T-helper 2 cell treated with Interferon-gamma antibody and Interleukin-4, amounts not matched to agents 100 ng/mL and 5 ng/mL, for 36 hours (primary cell): ENCODE data around the gene CIAPIN1. TPM values are rescaled to one million over a fixed set of nuclear protein-coding genes. Genes with fewer than 3 reads are reported as not detected.
"Not testable (repeated sequence)": the region's sequence is repeated elsewhere in the genome, so short reads cannot be mapped to it uniquely, and the experiment has no call there.

Experiments
- intact Hi-C: fragments of 100-400 bp; cut with micrococcal nuclease; formaldehyde crosslinking; loops from one replicate; pipeline ENCODE4 v1.15.1; 2023
- total RNA-seq: library from RNA; stranded (reverse); gene quantifications from 2 replicates; pipeline ENCODE4 v1.2.3, GENCODE V29; 2022

CIAPIN1 gene
- total RNA-seq, 1 donor from 2014 or later = 56.5 TPM

DNA sequence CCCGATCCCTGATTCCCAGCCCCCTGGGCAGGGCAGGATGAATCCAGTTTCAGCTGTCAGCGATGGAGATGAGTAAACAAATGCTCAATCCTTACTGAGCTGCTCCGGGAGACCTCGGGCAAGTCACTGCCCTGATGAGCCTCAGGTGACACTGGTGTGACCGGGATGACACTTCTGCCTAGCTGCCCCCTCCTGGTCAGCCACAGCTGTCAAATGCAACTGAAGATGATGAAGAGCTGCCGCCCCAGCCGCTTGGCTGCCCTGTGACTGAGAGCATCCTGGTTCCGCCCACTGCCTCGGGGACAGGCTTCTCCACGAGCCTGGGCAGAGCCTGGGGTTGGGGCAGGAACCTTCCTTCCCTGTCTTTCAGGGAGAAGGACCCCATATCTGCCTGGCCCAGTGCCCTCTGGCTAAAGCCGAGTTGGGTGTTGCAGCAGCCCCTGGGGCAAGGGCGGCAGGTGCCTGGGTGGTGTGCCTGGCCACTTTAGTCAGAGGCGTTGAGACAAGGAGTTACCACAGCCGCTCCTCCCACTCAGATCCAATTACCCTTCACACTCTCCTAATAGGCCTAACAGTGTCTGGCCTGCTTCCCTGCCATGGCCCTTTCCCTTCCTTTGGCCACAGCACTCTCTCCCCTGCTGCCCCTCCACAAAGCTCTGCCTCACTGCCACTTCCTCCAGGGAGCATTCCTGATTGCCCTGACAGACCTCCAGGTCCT is 37.2 kb downstream of the CIAPIN1 start:
- intact Hi-C loops = no loop called here

DNA sequence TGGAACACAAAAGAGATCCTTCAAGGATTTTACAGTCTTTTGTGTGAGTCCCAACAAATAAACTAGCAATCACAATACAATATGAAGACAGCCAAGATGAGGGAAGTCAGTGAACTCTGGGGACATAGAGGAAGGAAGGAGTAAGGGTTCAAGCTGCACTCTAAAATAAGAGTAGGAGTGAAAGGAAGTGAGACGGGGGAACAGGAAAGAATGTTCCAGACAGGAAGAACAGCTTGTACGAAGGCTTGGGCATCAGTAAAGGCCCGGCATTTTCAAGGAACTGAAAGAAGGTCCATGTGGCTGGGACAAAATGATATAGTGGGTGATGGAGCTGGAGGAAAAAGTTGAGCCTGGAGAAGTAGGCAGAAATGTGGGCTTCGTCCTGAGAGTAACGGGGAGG is 38.1 kb downstream of the CIAPIN1 start:
- intact Hi-C loops = no loop called here

DNA sequence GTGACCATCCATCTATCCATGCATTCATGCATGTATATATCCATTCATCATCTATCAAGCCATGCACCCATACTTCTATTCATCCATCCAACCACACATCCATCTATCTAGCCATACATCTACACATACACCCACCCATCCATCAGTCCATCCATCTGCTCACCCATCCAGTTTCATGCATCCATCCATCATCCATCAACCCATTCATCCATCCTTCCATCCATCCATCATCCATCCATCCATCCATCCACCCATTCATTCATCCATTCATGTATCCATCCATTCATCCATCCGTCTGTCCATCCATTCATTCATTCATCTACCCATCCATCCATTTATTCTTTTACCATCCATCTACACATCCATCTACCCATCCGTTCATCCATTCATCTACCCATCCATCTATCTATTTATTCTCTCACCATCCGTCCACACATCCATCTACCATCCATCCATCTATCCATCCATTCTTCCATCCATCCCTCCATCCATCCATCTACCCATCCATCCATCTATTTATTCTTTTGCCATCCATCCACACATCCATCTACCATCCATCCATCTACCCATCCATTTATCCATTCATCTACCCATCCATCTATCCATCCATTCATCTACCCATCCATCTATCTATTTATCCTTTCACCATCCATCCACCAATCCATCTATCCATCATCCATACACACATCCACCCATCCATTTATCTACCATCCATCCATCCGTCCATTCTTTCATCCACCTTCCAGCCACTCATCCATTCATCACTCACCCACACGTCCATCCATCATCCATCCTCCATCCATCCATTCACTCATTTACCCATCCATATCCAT is 39.4 kb downstream of the CIAPIN1 start:
- intact Hi-C loops = no loop called here

DNA sequence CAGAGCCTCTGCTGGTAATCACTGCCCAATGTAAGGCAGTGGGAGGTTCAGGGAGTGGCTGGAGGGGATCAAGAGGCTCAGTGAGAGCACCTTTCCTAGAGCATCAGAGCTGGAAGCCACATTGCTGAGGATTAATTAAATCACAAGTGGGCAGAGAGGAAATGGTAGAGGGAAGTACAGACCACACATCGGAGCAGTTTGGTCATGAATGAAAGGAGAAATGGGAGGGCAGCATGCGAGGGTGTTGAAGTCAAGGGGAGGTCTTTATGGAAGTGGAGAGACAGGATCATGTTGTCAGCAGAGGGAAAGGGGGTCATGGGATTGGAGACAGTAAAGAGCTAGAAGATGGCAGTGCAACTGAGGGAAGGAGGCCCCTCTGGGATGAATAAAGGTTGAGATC is 40.3 kb downstream of the CIAPIN1 start:
- intact Hi-C loops = no loop called here

DNA sequence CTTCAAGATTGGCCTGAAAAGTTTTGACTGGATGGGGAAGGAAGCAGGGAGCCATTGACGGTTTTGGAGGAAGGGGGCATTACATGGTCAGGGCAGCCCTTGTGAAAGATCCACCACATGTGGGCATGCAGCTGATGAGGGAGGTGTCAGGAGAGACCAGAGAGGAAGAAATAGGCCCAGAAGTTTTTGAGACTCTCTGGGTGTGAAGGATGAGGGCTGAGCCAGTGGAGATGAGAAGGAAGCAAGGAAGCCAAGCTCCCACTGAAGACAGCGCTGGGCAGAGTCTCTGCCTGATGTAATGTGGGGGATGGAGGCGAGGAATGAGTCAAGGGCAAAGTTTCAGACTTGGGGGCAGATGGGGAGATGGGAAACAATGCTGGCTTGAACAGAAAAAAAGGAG is 42.1 kb downstream of the CIAPIN1 start:
- intact Hi-C loops = no loop called here

DNA sequence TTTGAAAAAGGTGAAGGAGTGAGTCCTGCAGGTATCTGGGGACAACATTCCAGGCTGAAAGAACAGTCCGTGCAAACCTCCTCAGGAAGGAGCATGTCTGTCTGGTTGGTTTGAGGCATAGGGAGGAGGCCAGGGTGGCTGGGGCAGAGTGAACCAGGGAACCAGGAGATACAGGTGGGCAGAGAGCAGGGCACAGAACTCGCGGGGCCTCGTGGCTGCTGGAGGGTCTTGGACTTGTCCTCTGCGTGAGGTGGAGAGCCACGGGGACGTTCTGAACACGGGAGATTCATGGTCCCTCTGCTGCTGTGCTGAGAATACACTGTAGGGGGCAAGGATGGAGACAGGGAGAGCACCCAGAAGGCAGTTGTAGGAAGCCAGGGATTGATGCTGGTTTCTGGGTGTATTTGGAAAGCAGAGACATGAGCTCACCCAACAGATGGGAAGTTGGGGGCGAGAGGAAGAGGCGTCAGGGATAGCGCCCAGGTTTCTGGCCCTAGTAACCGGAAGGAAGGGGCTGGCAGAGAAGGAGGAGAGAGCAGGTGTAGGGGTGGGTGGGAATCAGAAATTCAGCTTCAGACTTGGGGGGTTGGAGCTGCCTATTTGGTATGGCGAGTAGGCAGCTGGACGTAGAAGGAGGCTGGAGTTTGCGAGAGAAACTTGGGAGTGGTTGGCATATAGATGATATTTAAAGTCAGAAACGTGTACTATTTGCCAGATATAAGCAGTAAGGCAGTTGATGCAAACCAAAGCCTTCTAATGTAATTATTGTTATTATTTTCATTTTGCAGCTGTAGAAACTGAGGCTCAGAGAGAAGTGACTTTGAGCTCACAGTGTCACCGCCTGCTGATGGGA is 43.0 kb downstream of the CIAPIN1 start, which contains the start of gene CCL17:
TSS of gene CCL17 (plus strand) at position 803 of the 853 bp plus-strand sequence. CDS start 9,166 bp downstream, outside the sequence.
- intact Hi-C loops = no loop called here

DNA sequence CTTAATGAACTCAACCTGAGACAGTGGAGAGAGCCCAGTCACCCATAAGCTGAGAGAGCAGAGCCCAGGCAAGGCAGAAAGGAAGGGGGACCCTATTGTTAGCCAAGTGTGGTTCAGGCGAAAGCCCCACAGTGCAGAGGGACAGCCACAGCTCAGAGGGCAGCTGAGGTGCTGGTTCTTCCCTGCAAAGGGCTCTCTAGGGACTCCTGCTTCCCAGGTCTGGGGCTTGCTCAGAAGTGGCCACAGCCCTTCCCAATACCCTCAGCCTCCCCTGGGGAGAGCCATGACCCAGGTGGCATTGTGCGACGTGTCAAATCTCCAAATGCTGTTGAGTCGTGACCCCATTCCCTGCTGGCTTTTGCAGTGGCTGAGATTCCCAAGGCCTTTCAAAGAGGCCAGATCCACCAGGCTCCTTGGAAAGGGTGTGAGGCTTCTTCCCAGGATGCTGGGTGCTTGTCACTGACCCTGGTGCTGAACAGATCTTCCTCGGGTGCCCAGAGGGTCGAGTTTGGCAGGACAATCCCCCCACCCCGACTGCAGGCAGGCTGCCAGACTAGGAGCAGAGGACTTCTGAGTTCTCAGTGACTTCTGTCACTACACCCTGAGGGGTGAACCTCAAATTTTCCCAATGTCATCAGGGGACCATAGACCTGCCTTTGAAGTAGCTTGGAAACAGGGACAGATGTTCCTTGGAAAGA is 45.1 kb downstream of the CIAPIN1 start:
- intact Hi-C loops = no loop called here

DNA sequence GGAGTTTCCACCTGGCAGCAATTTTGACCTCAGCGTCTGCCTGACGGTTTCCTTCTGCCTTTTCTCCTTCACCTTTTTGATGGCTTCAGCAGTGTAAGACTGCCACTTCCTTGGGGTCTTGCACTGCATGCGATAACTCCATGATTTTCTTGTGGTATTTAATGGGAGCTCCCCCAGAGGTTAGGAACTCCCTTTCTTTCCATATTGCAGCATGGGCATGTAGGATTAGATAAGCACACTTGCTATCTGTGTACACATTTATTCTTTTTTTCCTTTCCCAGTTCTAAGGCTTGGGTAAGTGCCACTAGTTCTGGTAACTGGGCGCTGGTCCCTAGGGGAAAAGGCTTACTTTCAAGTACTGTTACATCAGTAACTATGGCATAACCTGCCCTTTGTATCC is 49.7 kb downstream of the CIAPIN1 start:
- intact Hi-C loops = not testable (repeated sequence)

DNA sequence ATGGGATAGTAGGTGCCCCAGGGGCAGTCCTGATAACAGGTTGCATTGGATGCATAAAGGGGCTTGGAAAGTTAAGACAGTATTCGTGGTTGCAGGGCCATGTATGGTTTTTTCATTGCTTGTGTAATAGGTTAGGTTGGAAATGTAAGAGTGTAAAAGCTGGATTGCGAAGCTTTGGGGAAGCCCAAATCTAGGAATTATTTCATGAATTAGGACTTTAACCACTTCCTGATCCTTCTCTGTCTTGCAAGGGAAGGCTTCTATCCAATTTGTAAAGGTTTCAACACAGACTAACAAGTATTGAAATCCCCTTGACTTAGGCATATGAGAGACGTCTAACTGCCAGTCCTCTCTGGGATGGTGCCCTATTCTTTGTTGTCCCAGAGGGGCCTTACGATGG is 50.4 kb downstream of the CIAPIN1 start:
- intact Hi-C loops = no loop called here

DNA sequence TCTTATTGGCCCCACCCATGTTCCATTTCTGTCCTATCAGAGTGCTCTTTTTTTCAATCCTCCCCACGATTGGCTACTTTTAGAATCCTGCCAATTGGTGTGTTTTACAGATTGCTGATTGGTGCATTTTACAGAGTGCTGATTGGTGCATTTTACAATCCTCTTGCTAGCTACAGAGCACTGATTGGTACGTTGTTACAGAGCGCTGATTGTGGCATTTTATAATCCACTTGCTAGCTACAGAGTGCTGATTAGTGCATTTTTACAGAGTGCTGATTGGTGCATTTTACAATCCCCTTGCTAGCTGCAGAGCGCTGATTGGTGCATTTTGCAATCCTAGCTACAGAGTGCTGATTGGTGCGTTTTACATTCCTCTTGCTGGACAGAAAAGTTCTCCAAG is 52.2 kb downstream of the CIAPIN1 start:
- intact Hi-C loops = no loop called here

DNA sequence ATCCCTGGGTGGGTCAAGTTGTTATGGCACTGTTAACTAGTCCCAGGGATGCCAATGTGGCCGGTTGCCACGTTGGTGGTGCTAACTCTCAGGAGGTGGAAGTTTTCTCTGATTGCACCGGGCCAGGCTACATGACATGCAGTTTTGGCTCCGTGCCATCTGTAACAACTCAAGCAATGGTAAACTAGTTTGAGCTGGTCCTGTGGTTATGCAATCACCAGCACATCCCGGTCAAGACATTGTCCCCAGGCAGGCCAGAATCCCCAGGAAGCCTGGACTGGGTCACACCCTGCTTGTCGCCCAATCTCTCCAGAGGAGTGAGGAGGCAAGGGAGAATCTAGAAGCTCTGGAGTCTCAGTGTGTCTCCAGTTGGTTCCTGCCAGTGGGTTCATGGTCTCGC is 52.7 kb downstream of the CIAPIN1 start:
- intact Hi-C loops = no loop called here

DNA sequence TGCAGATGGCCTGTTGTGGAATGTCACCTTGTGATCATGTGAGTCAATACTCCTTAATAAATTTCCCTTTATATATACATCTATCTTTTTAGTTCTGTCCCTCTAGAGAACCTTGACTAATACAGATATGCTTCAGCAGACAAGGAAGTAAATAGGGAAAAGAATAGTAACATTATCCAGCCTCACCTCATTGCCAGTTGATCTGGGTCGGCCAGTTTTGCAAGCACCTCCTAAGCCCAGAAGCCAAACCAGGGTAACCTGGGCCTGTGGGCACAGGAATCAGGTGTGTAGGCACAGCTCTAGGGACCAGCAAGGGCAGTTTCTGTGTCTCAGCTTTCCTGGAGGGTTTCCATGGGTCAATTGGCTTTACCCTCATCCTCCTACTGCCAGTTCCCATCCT is 54.5 kb downstream of the CIAPIN1 start:
- intact Hi-C loops = no loop called here

DNA sequence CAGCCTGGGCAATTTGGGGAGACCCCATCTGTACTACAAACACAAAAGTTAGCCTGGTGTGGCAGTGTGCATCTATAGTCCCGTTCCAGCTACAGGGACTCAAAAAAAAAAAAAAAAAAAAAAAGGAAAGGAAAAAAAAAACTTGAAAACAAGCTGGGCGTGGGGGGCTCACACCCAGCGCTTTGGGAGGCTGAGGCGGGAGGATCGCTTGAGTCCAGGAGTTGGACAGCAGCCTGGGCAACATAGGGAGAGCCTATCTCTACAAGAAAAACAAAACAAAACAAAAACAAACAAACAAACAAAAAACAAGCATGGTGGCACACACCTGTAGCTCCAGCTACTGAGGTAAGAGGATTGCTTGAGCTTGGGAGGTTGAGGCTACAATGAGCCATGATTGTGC is 55.5 kb downstream of the CIAPIN1 start:
- intact Hi-C loops = no loop called here

DNA sequence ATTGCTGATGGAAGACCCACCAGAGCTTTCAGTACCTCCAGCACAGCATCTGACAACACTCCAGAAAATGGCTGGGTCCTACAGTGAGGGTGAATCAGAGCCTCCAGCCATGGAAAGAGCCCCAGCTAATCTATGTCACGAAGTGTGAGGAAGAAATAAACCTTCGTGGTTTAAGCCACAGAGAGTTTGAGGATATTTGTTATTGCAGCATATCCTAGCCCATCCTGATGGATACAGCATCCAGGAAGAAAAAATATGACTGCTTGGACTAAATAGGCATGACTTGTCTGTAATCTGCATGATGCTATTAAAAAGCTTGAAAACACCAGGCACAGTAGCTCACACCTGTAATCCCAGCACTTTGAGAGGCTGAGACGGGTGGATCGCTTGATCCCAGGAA is 55.9 kb downstream of the CIAPIN1 start:
- intact Hi-C loops = no loop called here

DNA sequence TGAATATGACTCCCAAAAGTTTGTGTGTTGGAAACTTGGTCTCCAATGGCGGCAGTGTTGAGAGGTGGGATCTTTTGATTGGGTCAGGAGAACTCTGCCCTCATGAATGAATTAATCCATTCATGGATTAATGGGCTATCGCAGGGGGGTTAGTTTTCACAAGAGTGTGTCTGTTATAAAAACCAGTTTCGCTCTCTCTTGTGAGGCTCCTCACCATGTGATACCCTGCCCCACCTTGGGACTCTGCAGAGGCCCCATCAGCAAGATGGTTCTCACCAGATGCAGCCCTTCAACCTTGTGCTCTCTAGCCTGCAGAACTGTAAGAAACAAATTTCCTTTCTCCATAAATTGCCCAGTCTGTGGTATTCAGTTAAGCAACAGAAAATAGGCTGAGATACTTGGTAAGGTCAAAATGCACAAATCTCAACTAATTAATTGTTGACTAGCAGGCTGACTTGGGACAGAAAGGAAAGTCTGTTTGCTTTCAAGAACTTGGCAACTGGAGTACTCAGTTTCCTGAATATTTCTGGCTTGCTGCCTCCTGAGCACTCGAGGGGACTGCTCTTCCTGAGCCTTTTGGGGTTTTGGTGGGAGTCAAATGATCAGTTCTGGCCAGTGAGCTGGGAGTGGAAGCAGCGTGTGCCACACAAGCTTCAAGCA is 56.4 kb downstream of the CIAPIN1 start:
- intact Hi-C loops = no loop called here

DNA sequence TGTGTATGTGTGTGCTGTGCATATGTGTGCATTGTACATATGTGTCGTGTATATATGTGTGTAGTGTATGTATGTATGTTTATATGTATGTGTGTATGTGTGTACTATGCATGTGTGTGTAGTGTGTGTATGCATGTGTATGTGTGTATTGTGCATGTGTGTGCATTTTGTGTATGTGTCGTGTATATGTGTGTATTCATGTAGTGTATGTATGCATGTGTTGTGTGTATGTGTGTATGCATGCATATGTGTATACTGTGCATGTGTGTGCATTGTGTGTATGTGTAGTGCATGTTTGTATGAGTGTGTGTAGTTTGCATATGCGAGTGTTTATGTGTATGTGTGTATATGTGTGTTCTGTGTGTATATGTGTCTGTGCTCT is 58.1 kb downstream of the CIAPIN1 start:
- intact Hi-C loops = no loop called here

DNA sequence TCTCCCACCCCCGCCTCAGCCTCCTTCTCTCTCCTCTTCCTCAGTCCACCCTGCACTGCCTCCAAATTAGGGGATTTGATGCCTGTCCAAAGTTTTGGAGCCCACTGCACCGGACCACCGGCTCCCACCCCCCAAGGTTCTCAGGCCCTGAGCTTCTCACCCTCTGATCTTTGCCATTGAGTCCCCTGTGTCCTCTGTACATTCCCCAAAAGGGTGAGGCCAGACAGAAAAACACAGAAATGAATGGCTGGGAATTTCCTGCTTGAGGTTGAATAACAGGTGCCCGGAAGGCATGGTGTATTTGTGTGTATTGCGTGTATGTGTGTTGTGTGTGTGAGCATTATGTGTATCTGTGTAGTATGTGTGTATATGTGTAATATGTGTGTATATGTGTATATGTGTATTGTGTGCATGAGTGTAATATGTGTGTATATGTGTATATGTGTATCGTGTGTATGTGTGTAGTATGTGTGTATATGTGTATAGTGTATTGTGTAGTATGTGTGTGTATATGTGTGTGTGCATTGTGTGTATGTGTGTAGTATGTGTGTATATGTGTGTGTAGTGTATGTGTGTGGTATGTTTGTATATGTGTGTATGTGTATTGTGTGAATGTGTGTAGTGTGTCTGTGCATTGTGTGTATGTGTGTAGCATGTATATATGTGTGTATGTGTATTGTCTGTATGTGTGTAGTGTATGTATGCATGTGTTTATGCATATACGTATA is 58.7 kb downstream of the CIAPIN1 start:
- intact Hi-C loops = no loop called here

DNA sequence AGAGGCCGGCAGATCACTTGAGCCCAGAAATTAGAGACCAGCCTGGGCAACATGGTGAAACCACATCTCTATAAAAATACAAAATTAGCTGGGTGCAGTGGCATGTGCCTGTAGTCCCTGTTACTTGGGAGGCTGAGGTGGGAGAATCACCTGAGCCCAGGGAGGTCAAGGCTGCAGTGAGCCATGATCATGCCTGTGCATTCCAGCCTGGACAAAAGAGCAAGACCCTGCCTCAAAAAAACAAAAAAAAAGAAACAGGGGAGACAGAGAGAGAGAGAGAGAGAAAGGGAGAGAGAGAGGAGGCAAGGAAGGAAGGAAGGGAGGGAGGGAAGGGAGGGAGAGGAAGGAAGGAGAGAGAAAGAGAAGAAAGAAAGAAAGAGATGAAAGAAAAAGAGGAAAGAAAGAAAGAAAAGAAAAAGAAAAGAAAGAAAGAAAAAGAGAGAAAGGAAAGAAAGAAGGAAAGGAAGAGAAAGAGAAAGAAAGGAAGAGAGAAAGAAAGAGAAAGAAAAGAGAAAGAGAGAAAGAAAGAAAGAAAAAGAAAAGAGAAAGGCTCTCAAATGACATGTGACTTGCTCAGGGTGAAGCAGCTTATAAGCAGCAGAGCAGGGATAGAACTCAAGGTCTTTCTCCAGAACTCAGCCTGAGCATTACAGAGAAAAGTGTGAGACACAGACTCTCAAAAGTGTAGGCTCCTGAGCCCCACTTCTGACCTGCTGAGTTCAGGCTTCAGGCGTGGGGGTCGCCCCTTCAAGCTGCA is 59.4 kb downstream of the CIAPIN1 start:
- intact Hi-C loops = no loop called here

DNA sequence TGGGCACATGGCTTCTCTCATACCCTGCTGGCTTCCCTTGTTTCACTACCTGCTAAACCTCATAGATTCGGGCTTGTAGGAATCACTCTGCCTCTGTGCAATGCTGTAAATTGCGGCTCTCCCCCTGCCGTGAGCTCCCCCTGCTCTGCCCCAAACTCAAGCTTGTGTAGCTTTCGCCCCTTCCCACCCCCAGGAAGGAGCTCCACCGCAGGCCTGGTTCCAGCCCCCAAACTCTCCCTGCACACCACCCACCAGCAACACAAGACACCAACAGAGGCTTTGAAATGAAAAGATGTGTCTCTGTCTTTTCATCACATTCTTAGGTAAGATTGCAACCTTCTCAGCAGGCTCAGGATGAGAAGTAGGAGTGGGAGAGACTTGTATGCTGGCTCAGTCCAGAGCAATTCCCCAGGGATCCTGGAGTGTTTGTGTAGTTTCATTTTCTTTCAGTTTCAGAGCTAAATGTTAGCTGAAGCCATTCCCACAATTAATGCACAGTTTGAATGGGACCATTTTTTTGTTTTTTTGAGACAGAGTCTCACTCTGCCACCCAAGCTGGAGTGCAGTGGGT is 60.7 kb downstream of the CIAPIN1 start:
- intact Hi-C loops = no loop called here
